ENCODE measurements around the gene SNRNP35. TPM values are rescaled to one million over a fixed set of nuclear protein-coding genes. Genes with fewer than 3 reads are reported as not detected.

SNRNP35 gene
- total and polyA plus RNA-seq, 9 donors, result 13.7 to 39.9 (median 15.8) TPM

GRCh38 chr12:123474485-123475245 lies 16.7 kb downstream of the SNRNP35 start:
- 66 to 73% (median 67%) methylated on average over 13 of the region's 13 CpGs for WGBS, 3 donors
- Histone ChIP-seq H3K27me3 (no peaks in the 10 kb centered on the region), H3K4me1 (ENCODE audit: insufficient read depth) (no peaks in the 10 kb centered on the region), H3K27ac (no peak overlapping the region), H3K4me3 (no peak overlapping the region), H3K9me3 (no peaks in the 10 kb centered on the region), H3K36me3 (no peaks in the 10 kb centered on the region)
- no peak for TF ChIP-seq EP300 (IDR thresholded peaks at IDR 0.05)
- TF ChIP-seq POLR2A (IDR thresholded peaks at IDR 0.05), result no peak
- TF ChIP-seq CTCF (IDR thresholded peaks at IDR 0.05), result no peak
- DNase-seq, result no peak
- intact Hi-C loops (cut with DNase I), result no loop called here

- Histone ChIP-seq H3K27ac (no peak overlapping the region), H3K9me3 (no peaks in the 10 kb centered on the region), H3K27me3 (no peaks in the 10 kb centered on the region), H3K4me3 (no peak overlapping the region), H3K36me3 (no peaks in the 10 kb centered on the region), H3K4me1 (ENCODE audit: insufficient read depth) (no peaks in the 10 kb centered on the region)
- DNase-seq, result no peak
- no peak for TF ChIP-seq CTCF (IDR thresholded peaks at IDR 0.05)
- TF ChIP-seq POLR2A (IDR thresholded peaks at IDR 0.05), result no peak
- no peak for TF ChIP-seq EP300 (IDR thresholded peaks at IDR 0.05)
- WGBS, 3 donors, result 79 to 82% (median 80%) methylated on average over 15 of the region's 15 CpGs
- intact Hi-C loops (cut with DNase I), result no loop called here
Measured at GRCh38 chr12:123475246-123475703, 17.3 kb downstream of the SNRNP35 start.

- H3K4me1 ChIP-seq (ENCODE audit: insufficient read depth), result no peaks in the 10 kb centered on the region
- no peak for DNase-seq
- intact Hi-C loops (cut with DNase I), result no loop called here
Measured at GRCh38 chr12:123478069-123478468, 20.1 kb downstream of the SNRNP35 start.

GRCh38 chr12:123478762-123479161 lies 20.8 kb downstream of the SNRNP35 start:
- H3K4me1 ChIP-seq (ENCODE audit: insufficient read depth), result no peaks in the 10 kb centered on the region
- WGBS, 3 donors, result 76 to 82% (median 77%) methylated on average over 10 of the region's 10 CpGs
- no peak overlapping the region for H3K27ac ChIP-seq
- TF ChIP-seq CTCF (IDR thresholded peaks at IDR 0.05) (no peak), EP300 (IDR thresholded peaks at IDR 0.05) (no peak), POLR2A (IDR thresholded peaks at IDR 0.05) (no peak)
- H3K27me3 ChIP-seq, result no peaks in the 10 kb centered on the region
- no peak overlapping the region for H3K4me3 ChIP-seq
- intact Hi-C loops (cut with DNase I), result no loop called here
- H3K9me3 ChIP-seq, result no peaks in the 10 kb centered on the region
- H3K36me3 ChIP-seq, result no peaks in the 10 kb centered on the region
- no peak for DNase-seq

More at GRCh38 chr12:123478069-123478468, 20.1 kb downstream of the SNRNP35 start:
- TF ChIP-seq CTCF (IDR thresholded peaks at IDR 0.05) (no peak), POLR2A (IDR thresholded peaks at IDR 0.05) (no peak), EP300 (IDR thresholded peaks at IDR 0.05) (no peak)
- WGBS, 3 donors, result 81 to 87% (median 83%) methylated on average over 11 of the region's 11 CpGs
- no peaks in the 10 kb centered on the region for H3K36me3 ChIP-seq
- no peak overlapping the region for H3K4me3 ChIP-seq
- H3K27me3 ChIP-seq, result no peaks in the 10 kb centered on the region
- no peaks in the 10 kb centered on the region for H3K9me3 ChIP-seq
- no peak overlapping the region for H3K27ac ChIP-seq

All from ovary (tissue), 9 donors.